Measurements from ENCODE around the gene CD37. TPM values are rescaled to one million over a fixed set of nuclear protein-coding genes. Genes with fewer than 3 reads are reported as not detected.

The CD37 gene
- total and polyA plus RNA-seq, 10 of the 15 experiments (the other 5 are each of a cell fraction or from before 2014, with no cell fraction given), result 34.1 to 359 (median 108) TPM

DNA sequence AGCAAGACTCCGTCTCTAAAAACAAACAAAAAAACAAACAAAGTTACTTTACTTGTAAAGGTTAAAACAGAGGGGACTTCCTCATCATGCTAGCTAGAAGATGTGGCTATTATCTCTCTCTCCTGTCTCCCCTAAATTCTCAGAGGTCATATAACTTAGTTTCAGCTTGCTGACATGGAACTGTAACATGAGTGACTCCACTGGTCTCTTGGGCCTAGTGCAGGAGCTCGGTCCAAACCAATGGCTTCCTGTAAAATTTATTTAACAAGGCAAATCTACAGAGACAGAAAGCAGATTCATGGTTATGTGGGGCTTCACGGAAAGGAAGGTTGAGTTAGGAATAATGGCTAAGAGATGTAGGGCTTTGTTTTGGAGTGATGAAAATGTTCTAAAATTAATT, 43.3 kb downstream of the CD37 start:
- no peaks in the 10 kb centered on the region for H3K4me1 ChIP-seq (ENCODE audit: control insufficient read depth, insufficient read depth, low read length)
- FAIRE-seq, result no peak
- no TSS peak for BruUV-seq (replicated peaks)
- H3K27me3 ChIP-seq (replicated peaks in 1 of 2; ENCODE audit: control insufficient read depth in 2 of 2, insufficient read depth in 2 of 2, low read length in 1 of 2), result no peaks in the 10 kb centered on the region; a peak in 1 of 4 replicates
- no peak overlapping the region for H3K4me2 ChIP-seq (ENCODE audit: control insufficient read depth, insufficient read depth)
- TF ChIP-seq, protein P1, sequence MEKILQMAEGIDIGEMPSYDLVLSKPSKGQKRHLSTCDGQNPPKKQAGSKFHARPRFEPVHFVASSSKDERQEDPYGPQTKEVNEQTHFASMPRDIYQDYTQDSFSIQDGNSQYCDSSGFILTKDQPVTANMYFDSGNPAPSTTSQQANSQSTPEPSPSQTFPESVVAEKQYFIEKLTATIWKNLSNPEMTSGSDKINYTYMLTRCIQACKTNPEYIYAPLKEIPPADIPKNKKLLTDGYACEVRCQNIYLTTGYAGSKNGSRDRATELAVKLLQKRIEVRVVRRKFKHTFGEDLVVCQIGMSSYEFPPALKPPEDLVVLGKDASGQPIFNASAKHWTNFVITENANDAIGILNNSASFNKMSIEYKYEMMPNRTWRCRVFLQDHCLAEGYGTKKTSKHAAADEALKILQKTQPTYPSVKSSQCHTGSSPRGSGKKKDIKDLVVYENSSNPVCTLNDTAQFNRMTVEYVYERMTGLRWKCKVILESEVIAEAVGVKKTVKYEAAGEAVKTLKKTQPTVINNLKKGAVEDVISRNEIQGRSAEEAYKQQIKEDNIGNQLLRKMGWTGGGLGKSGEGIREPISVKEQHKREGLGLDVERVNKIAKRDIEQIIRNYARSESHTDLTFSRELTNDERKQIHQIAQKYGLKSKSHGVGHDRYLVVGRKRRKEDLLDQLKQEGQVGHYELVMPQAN (conservative IDR thresholded peaks at IDR 0.05), result no peak
- no peak for TF ChIP-seq PAX5 (IDR thresholded peaks at IDR 0.05; ENCODE audit: borderline replicate concordance, low read depth, low read length)
- TF ChIP-seq EP300 (IDR thresholded peaks at IDR 0.05; ENCODE audit: borderline replicate concordance in 1 of 2, control insufficient read depth in 1 of 2, low read depth in 2 of 2, low read length in 2 of 2), result no peak
- TF ChIP-seq IKZF2 (IDR thresholded peaks at IDR 0.05), result no peak
- TF ChIP-seq, protein P2, sequence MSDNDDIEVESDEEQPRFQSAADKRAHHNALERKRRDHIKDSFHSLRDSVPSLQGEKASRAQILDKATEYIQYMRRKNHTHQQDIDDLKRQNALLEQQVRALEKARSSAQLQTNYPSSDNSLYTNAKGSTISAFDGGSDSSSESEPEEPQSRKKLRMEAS (IDR thresholded peaks at IDR 0.05; ENCODE audit: low read depth, low read length), result no peak
- TF ChIP-seq BACH1 (IDR thresholded peaks at IDR 0.05; ENCODE audit: borderline replicate concordance), result no peak
- no peaks in the 10 kb centered on the region for H3K79me2 ChIP-seq (ENCODE audit: control insufficient read depth, insufficient read depth, low read length)
- SMC1A ChIA-PET (ENCODE audit: uncharacterized antibody, unreplicated experiment), result interaction anchor here (1.3 kb wide), 1 partner anchor 30 kb away, joined by 3 read pairs; no protein-coding TSS in a partner anchor
- RAD21 ChIA-PET (ENCODE audit: unreplicated experiment), result interaction anchor here (1.5 kb wide), 1 partner anchor 38 kb away, joined by 8 read pairs; no protein-coding TSS in a partner anchor
- H3K9ac ChIP-seq (ENCODE audit: control insufficient read depth, insufficient read depth, low read length), result no peak overlapping the region
- WGBS (ENCODE audit: insufficient coverage, insufficient replicate concordance, low lambda C conversion rate, missing lambda C conversion rate), result 61% methylated on average over 3 of the region's 3 CpGs
- no peak overlapping the region for H3K4me3 ChIP-seq
- CTCF ChIA-PET, result interaction anchor here (1.9 kb wide), 1 partner anchor 73 kb away, joined by 8 read pairs; no protein-coding TSS in a partner anchor
- intact Hi-C loops (cut with micrococcal nuclease; ENCODE audit: unreplicated experiment), result no loop called here
- POLR2A ChIA-PET, result interaction anchor here (0.6 to 1.0 kb wide), 2 partner anchors 13 to 296 kb away, joined by 3 to 5 read pairs; no protein-coding TSS in a partner anchor
- H2AFZ ChIP-seq (ENCODE audit: control insufficient read depth, low read depth, low read length), result no peak overlapping the region
- in situ Hi-C loops (cut with MboI), result no loop called here
- no peaks in the 10 kb centered on the region for H3K9me3 ChIP-seq (replicated peaks; ENCODE audit: control insufficient read depth, insufficient read depth, low read length)
- no peak for ATAC-seq
- DNase-seq (ENCODE audit: low read depth, low spot score), result no peak
- H3K36me3 ChIP-seq (ENCODE audit: control insufficient read depth in 2 of 2, insufficient read depth in 2 of 2, low read length in 1 of 2), result no peaks in the 10 kb centered on the region
- H3K27ac ChIP-seq (ENCODE audit: control insufficient read depth, insufficient read depth), result no peak overlapping the region
- H4K20me1 ChIP-seq (ENCODE audit: control insufficient read depth, insufficient read depth), result no peaks in the 10 kb centered on the region

Measured in GM12878 (cell line).